DOHH2 (cell line): ENCODE data around the gene SCFD2.

Experiments used
- H3F3A ChIP-seq: fragments of 200-600 bp; sonication (generic), shearing (Covaris generic); 2 replicates; pipeline ENCODE4 v1.6.0; 2016; ENCODE audit warnings: antibody characterized with exemption, mild to moderate bottlenecking; ENCODE audit not compliant: control insufficient read depth, insufficient read depth
- H3K27ac ChIP-seq: fragments of 200-600 bp; sonication (generic); 2 replicates; pipeline ENCODE4 v1.5.1; 2014; ENCODE audit warnings: low read depth, mild to moderate bottlenecking, low read length, moderate library complexity
- H3K27me3 ChIP-seq: fragments of 200-600 bp; sonication (generic); 2 replicates; pipeline ENCODE4 v1.6.1; 2014; ENCODE audit warnings: mild to moderate bottlenecking, low read length, mixed read lengths; ENCODE audit not compliant: control insufficient read depth
- H3K36me3 ChIP-seq: fragments of 200-600 bp; sonication (generic); 2 replicates; pipeline ENCODE4 v1.6.1; 2014; ENCODE audit warnings: mild to moderate bottlenecking, low read length, moderate library complexity, mixed read lengths; ENCODE audit not compliant: control insufficient read depth
- H3K4me1 ChIP-seq: fragments of 200-600 bp; sonication (generic); 2 replicates; pipeline ENCODE4 v1.6.1; 2014; ENCODE audit warnings: mild to moderate bottlenecking, low read length, mixed read lengths; ENCODE audit not compliant: control insufficient read depth
- H3K4me2 ChIP-seq: fragments of 200-600 bp; sonication (generic); 2 replicates; pipeline ENCODE4 v1.6.0; 2014; ENCODE audit warnings: mild to moderate bottlenecking, low read length, moderate library complexity
- H3K4me3 ChIP-seq: fragments of 200-600 bp; sonication (generic); 2 replicates; pipeline ENCODE4 v1.5.1; 2014; ENCODE audit warnings: mild to moderate bottlenecking, low read length, mixed read lengths
- H3K79me2 ChIP-seq: fragments of 200-600 bp; sonication (generic); 2 replicates; pipeline ENCODE4 v1.6.1; 2014; ENCODE audit warnings: mild to moderate bottlenecking, low read length, mixed read lengths; ENCODE audit not compliant: control insufficient read depth
- H3K9me2 ChIP-seq: fragments of 200-600 bp; sonication (generic); replicated peaks from 2 replicates; pipeline ENCODE4 v1.6.1; 2014; ENCODE audit warnings: mild to moderate bottlenecking, low read length, mixed read lengths; ENCODE audit not compliant: control insufficient read depth
- H3K9me3 ChIP-seq: fragments of 200-600 bp; sonication (generic); 2 replicates; pipeline ENCODE4 v1.6.1; 2014; ENCODE audit warnings: antibody characterized with exemption, low read length, mixed read lengths; ENCODE audit not compliant: control insufficient read depth, insufficient read depth
- H4K20me1 ChIP-seq: fragments of 200-600 bp; sonication (generic); 2 replicates; pipeline ENCODE4 v1.6.0; 2014; ENCODE audit warnings: low read depth, mild to moderate bottlenecking, antibody characterized with exemption, low read length, moderate library complexity; ENCODE audit not compliant: control insufficient read depth, insufficient read depth
- CTCF ChIP-seq: fragments of 200-600 bp; sonication (generic); IDR thresholded peaks from one replicate; pipeline ENCODE4 v1.5.1; 2014; ENCODE audit warnings: antibody characterized with exemption, mild to moderate bottlenecking, low read depth, low read length; ENCODE audit not compliant: poor library complexity, severe bottlenecking
- EZH2phosphoT487 ChIP-seq: fragments of 200-600 bp; sonication (generic); IDR thresholded peaks from 2 replicates; pipeline ENCODE4 v1.6.1; 2017; ENCODE audit warnings: borderline replicate concordance, mild to moderate bottlenecking, antibody characterized with exemption, low read length, moderate library complexity, mixed read lengths

SCFD2 gene

GRCh38 chr4:53066155-53066554 is 299.7 kb downstream of the SCFD2 start:
- Histone ChIP-seq H3K79me2 (no peaks in the 10 kb centered on the region), H3K27me3 (no peaks in the 10 kb centered on the region), H3K4me3 (no peak overlapping the region), H3K4me2 (no peak overlapping the region), H3K9me2 (no peaks in the 10 kb centered on the region), H3K36me3 (no peaks in the 10 kb centered on the region), H3K9me3 (peaks cover 8% of the 10 kb centered on the region; the same call in 1 of the 2 replicates), H3K27ac (no peak overlapping the region), H3F3A (no peaks in the 10 kb centered on the region), H4K20me1 (no peaks in the 10 kb centered on the region), H3K4me1 (no peaks in the 10 kb centered on the region)
- TF ChIP-seq EZH2phosphoT487 (no peak), CTCF (no peak)

GRCh38 chr4:53064609-53065008 is 301.3 kb downstream of the SCFD2 start:
- Histone ChIP-seq H3K36me3 (no peaks in the 10 kb centered on the region), H4K20me1 (no peaks in the 10 kb centered on the region), H3K79me2 (no peaks in the 10 kb centered on the region), H3K9me3 (peaks cover 8% of the 10 kb centered on the region; the same call in 1 of the 2 replicates), H3F3A (no peaks in the 10 kb centered on the region), H3K4me2 (no peak overlapping the region), H3K4me3 (no peak overlapping the region), H3K9me2 (no peaks in the 10 kb centered on the region), H3K27ac (no peak overlapping the region), H3K27me3 (no peaks in the 10 kb centered on the region), H3K4me1 (no peaks in the 10 kb centered on the region)
- TF ChIP-seq EZH2phosphoT487, result no peak
- no peak for TF ChIP-seq CTCF

- Histone ChIP-seq H3F3A (no peaks in the 10 kb centered on the region), H3K9me3 (no peaks in the 10 kb centered on the region), H4K20me1 (no peaks in the 10 kb centered on the region), H3K4me3 (no peak overlapping the region), H3K27ac (no peak overlapping the region), H3K4me1 (no peaks in the 10 kb centered on the region), H3K36me3 (no peaks in the 10 kb centered on the region), H3K9me2 (no peaks in the 10 kb centered on the region), H3K79me2 (no peaks in the 10 kb centered on the region), H3K4me2 (no peak overlapping the region), H3K27me3 (no peaks in the 10 kb centered on the region)
- no peak for TF ChIP-seq CTCF
- no peak for TF ChIP-seq EZH2phosphoT487
Observed at GRCh38 chr4:53061091-53061850, 304.6 kb downstream of the SCFD2 start.

GRCh38 chr4:53060278-53060677 is 305.6 kb downstream of the SCFD2 start:
- H3F3A ChIP-seq, result no peaks in the 10 kb centered on the region
- no peaks in the 10 kb centered on the region for H3K27me3 ChIP-seq
- H3K4me3 ChIP-seq, result no peak overlapping the region
- H3K36me3 ChIP-seq, result no peaks in the 10 kb centered on the region
- TF ChIP-seq CTCF, result no peak
- TF ChIP-seq EZH2phosphoT487, result no peak
- H3K9me2 ChIP-seq, result no peaks in the 10 kb centered on the region
- no peaks in the 10 kb centered on the region for H3K79me2 ChIP-seq
- H3K4me1 ChIP-seq, result no peaks in the 10 kb centered on the region
- H3K4me2 ChIP-seq, result no peak overlapping the region
- H3K9me3 ChIP-seq, result no peaks in the 10 kb centered on the region
- no peak overlapping the region for H3K27ac ChIP-seq
- no peaks in the 10 kb centered on the region for H4K20me1 ChIP-seq
